ENCODE data around the gene SKIC3.

The SKIC3 gene

DNA sequence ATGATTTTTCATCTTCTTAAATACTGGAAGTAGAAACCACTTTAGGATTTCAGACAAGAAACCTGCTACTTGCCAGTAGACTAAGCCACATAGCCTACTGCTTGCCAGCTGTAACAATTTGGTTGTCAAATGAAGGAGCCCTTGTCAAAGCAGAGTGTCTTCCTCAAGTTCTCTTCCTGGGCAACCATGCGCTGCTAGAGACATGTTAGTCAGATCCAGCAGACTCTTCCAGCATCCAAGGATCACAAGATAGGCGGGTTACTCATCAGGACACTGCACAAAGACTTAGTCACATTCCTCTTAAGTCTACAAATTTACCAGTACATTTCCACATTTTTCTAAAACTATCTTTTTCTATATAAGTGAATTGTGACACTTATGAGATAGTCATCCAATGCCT is 24.4 kb downstream of the SKIC3 start:
- peak; percentile 46 for DNase-seq (ENCODE audit: low read depth)

- DNase-seq (ENCODE audit: low read depth) = no peak
These were observed 26.2 kb downstream of the SKIC3 start for GRCh38 chr5:95528565-95528964.

- no peak for DNase-seq (ENCODE audit: low read depth)
These were observed 27.9 kb downstream of the SKIC3 start for GRCh38 chr5:95526871-95527270.

GRCh38 chr5:95524423-95524822 is 30.4 kb downstream of the SKIC3 start:
- no peak for DNase-seq (ENCODE audit: low read depth)

GRCh38 chr5:95520206-95520605 is 34.6 kb downstream of the SKIC3 start:
- DNase-seq (ENCODE audit: low read depth) = no peak

DNA sequence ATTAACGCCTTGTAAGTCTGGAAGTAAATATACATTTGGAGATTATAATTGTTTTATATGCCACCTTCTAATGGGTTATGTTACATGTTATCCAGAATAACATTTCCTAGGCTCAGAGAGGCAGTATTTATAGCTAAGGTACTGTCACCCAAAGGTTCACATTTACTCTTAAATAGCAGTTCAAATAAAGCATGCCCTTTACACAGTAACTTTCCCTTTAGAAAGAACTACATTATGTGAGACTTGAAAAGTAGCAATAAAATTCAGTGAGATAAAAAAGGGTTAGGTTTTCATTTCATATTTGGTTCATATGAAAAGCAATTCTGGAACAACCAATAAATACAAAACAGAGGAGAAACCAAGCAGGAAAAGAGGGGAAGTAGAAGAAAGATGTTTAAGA is 35.1 kb downstream of the SKIC3 start:
- DNase-seq (ENCODE audit: low read depth) = no peak

- no peak for DNase-seq (ENCODE audit: low read depth)
These were observed 35.6 kb downstream of the SKIC3 start for GRCh38 chr5:95519151-95519550.

DNA sequence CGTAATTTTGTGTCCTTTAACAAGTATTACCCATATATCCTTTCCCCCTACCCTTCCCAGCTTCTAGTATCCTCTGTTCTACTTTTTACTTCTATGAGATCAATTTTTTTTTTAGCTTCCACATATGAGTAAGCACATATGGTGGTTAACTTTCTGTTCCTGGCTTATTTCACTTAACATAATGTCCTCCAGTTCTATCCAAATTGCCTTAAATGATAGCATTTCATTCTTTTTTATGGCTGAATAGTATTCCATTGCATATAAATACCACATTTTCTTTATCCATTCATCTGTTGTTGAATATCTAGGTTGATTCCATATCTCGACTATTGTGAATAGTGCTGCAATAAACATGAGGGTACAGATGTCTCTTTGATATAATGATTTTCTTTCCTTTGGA is 36.4 kb downstream of the SKIC3 start:
- DNase-seq (ENCODE audit: low read depth) = no peak

GRCh38 chr5:95511606-95512005 is 43.2 kb downstream of the SKIC3 start:
- no peak for DNase-seq (ENCODE audit: low read depth)

DNA sequence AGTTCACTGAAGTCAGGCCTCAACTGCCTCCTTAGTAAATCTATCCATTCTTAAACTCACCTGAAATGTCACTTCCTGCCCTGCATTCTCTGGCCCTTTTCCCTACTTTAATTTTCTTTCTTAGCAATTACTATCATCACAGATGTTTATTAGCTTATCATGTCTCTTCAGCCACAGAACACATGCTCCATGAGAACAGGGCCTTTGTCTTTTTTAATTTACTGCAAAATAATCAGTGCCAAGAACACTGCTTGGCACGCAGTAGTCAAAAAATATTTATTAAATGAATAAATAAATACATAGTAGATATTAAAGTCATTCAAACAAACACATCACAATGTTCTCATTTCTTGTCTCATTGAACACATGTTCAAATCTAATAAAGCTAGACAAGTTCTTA is 46.2 kb downstream of the SKIC3 start:
- DNase-seq (ENCODE audit: low read depth) = no peak

All from GM04503 (cell line).